ENCODE measurements around the gene CMKLR1.

The CMKLR1 gene

DNA sequence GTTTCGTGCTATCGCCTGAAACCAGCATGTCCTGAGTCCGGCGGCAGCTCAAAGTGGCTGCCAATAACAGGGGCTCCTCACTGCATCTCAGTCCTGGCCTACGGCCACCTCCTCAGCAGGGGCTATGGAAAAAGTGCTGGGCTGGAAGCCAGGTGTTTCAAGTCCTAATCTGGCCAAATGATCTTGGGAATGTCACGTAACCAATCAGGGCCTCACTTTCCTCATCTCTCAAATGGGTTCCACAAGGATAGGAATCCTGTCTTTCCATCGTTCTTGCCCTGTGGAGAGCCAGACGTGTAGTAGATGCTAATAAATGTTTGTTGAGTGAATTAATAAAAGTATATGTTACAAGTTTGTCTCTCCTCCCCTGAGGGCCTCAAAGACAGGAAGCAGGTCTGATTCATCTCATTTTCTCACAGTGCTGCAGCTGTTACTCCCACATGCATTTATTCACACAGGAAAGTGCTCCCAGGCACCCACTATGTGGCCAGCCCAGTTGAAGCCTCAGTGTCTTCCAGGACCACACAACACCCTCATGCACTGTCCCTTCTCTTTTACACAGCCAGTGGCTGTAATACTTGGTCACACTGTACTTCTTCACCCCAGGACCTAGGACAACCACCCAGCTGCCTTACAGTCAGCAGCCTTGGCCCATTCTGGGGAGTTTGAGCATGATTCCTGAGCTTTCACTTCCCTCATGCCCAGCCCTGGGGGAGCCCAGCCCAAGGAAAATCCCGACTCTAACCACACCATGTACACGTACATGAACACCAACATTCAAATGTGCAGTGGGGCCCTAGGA lies 5.0 kb downstream of the CMKLR1 start:
- no peak for DNase-seq

DNA sequence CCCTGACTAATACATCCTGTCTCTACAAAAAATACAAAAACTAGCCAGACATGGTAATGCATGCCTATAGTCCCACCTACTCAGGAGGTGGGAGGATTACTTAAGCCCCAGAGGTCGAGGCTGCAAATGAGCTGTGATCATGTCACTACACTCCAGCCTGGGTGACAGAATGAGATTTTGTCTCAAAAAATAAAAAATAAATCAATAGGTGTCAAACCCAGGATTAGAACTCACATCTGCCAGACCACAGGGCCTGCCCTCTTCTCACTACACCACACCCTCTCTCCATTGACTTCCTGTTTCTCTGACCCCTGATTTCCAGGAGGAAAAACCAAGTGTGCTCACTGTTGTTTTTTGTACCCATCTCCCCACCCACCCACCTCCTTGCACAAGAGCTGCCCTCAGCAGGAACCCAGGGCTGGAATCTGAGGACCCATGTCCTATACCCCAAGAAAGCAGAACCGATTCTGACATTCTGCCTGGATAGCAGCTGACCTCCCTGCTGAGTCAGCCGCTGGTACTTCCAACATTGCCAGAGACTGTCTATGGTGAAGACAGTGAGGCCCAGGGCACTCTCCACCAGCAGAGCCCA lies 6.2 kb downstream of the CMKLR1 start:
- DNase-seq: peak; percentile 49

DNA sequence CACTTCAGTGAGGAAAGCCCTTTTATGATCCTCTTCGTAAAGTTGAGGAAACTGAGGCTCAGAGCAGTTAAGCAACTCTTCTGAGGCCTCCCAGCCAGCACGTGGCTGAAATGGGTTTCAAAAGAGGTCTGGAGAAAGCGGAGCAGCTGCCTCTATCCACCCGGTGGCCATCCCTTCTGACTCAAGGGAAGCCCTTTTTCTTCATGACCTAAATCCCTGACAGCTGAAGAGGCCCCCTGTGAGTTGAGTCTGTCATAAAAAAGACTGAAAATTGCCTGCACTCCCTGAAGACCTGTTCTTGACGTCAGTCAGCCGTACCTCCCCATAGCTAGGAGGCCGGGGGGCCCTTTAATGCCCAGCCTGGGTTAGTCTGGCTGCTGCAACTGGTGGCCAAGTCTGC lies 10.7 kb downstream of the CMKLR1 start:
- no peak for DNase-seq

DNA sequence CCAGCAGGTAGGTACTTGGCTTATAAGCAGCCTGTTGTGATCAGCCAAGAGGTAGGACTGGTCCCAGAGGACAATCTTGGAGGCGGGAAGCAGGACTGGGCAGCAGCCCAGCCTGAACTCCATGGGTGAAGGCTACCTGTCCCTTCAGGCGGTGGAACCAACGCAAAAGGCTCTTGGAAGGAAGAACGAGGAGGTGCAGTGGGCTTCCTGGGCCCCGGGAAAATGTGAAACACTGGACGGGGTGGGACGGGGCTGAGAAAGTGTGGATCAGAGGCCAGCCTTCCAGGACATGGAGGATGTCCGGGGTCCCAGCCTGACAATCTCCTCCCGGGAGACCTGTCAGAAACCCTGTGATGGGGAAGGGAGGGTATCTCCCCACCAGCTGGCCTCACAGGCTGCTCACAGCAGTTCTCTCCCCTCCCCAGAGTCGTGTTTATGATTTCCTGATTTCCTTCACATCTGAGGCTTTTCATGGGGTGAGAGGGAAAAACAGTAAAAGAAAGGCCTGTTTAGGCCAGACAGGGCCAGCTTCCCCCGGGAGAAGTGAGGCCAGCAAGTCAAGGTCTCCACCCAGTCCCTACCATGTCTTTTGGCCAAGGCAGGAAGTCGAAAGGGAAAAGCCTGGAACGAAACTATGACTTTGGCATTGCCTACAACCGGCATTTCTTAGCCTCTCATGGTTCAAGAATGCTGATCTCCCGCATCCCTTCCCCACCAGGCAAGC lies 11.3 kb downstream of the CMKLR1 start:
- DNase-seq: no peak

DNA sequence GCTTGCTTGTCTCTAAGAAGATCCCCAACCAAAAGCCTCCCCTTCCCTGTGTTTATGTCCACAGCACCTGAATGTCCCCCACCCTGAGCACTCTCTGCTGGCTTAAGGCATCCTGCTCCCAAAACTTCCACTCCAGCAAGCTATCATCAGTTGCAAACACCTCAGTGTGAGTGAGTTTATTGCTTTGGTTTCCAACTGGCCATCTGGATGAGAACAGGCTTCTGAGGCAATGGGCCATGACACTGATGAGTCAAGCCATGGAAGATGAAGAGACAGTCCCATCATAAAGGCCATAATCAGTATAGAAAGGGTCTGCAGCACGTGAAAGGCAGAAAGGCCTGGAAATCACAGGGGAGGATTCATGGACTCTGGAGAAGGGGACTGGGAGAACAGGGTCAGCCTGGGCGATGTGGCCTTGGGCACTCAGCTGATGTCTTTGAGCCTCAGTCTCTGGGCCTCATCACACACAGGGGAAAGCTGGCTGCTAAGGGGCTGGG lies 12.8 kb downstream of the CMKLR1 start:
- no peak for DNase-seq

DNA sequence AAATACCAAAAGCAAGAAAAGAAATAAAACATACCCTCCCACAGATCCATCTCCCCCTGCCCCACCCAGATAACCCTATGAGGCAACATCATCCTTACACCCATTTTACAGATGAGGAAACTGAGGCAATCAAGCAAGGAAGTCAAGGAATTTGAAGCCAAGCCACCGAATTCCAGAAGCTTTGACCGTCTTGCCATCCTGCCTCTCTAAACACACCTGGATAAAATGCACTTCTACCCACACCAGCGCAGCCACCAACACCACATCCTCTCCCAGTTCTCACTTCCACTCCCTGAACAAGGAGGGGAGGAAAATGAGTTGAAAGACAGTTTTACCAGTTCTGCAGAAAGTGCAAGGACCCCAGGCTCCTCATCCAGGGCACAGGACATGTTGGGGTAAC lies 13.6 kb downstream of the CMKLR1 start:
- no peak for DNase-seq

DNA sequence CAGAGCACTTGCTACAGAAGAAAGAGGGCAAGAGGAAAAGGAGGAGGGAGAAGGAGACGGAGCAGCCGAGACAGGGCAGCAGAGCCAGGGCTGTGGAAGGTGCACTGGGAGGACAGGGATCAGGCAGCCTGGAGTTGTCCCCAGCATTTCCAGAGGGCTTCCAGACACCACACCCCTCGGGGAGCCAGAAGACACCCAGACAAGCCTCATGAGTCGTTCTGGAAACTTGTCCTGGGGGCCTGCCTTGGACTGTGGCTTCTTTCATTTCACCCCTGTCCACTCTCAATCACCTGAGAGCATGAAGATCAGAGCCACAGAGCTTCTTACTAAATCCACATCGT lies 14.1 kb downstream of the CMKLR1 start:
- DNase-seq: no peak

DNA sequence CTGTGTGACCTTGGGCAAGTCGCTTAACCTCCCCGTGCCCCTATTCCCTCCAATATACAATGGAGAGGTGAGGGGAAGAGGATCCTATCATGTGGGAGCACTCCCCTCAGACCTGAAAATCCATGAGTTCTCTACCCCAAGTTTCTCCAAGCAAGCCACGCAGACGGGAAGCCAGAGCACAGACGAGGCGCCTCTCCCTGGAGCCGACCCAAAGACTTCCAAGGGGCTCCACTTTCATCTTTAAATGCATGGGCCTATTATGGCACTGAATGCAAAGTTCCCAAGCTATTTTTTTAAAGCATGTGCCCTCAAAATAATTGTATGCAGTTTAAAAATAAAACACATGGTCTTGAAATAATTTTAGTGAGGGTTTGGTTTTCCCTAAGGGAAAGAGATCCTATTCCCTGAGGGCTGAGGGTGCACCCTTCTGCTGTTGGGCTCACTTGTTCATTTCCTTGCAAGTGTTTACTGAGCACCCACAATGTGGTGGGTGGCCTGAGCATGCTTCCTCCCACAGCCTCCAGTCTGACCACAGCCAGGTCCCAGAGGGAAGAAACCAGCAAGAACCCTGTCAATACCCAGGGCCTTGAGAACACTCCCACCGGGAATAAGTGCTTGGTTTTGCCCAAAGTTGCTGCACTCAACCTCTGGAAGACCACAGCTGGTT lies 14.6 kb downstream of the CMKLR1 start:
- no peak for DNase-seq

DNA sequence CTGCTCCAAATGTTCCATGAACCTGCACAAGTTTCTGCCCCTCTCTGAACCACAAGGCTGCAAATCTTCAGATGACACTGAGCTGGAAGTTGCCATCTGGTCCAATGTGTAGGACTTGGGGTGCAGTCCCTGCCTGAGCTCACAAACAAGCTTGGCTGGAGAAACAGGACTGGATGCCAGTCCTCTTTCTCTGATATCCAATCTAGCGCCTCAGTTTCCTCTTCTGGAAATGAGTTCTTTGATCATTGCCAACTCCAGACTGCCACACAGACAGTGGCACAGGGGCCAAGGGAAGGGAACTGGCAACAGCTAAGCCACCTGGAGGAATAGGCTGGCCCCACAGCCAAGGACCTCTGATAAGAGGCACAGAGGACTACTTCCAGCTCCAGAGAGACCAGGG lies 15.5 kb downstream of the CMKLR1 start:
- no peak for DNase-seq

DNA sequence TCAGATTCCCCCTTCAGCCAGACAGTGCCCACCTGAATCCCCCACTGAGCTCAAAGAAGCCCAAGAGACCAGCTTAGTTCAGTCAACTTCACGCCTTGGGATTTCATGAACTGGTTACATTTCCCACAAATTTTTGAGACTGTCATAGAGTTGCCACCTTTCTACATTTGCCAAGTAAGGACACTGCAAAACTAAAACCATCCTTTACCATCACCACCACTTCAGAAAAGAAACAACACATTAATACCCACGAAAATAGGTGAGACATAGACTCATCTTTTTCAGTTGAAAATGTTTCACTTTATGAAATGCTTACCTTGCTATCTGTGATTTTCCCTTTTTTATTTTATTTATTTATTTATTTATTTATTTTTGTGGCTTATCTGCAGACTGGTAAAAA lies 16.1 kb downstream of the CMKLR1 start:
- DNase-seq: no peak

DNA sequence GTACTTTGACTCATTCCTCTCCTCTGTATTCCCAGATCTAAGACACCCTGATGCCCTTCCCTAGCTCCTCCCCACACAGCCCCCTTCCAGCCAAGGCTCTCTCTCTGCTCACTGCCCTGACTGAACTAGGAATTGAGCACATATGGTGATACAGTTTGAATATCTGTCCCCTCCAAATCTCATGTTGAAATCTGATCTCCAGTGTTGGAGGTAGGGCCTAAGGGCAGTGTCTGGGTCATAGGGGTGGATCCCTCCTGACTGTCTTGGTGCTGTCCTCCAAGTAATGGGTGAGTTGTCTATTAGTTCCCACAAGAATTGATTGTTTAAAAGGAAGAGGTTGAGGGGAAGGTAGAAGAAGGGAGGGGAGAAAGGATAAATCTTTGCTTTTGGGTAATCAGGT lies 17.4 kb downstream of the CMKLR1 start:
- no peak for DNase-seq

DNA sequence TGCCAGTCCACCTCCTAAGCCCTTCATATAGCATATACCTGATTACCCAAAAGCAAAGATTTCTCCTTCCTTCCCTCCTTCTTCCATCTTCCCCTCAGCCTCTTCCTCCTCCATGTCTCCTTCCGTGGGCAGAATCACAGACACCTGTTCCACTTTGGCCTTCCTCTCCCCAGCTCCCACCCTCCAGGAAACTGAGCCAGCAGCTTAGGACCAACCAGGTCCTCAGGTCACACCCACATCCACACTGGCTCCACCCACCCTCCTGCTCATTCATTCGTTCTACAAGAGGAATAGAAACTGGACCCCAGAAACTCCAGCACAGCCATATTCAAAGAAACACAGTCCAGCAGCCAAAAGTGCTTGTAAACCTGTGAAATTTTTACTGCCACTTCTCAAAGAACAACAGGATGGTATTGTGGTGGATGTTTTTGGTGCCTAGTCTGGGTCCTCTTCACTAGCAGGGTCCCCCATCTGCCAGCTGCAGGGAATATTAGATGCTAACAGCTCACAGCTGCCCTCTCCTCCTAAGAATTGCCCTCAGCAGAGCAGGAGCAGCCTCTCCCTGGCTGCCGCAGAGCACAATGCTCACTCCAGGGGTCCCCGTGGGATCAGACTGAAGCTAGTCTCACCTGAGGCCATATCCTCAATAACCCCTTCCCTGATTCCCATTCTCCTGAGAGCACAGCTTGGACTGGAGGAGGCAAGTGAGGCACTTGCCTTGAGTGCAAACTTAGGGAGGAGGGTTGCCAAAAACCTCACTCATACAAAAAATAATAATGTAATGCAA lies 18.4 kb downstream of the CMKLR1 start:
- no peak for DNase-seq

DNA sequence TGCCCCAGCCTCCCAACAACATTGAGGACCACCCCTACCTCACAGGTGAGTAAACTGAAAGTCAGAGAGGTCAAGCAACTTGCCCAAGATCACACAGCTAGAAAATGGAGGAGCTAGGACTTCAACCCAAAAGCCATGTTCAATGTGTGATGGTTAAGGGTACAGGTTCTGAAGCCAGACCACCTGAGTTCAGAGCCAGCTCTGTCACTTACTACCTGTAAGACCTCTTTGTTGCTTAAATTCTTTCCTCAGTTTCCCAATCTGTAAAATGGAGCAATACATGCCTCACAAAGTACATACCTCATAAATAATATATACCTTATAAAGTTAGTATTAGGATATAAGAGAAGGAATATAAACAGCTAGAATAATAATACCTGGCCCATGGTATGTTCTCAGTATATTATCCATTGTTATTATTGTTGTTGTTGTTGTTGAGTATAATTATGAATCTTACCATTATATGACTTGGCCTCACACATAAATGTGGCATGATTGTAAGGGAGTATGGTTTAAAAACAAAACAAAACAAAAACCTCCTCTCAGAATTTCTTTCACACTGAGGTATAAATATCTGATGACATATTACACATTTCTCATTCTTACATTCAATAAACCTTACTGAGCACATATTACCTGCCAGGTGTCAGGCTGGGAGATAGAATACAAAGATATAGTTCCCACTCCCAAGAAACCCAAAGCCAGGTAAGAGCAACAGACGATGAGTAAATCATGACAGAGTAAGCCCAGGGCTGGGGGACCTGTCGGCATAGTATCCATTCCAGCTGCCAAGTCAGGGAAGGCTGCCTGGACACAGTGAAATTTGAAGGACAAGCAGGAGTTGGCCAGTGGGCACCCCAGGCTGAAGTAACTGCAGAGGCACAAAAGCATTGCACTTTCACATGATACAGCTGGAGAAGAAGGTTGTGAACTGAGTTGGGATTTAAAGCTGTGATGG lies 19.6 kb downstream of the CMKLR1 start:
- DNase-seq: no peak

DNA sequence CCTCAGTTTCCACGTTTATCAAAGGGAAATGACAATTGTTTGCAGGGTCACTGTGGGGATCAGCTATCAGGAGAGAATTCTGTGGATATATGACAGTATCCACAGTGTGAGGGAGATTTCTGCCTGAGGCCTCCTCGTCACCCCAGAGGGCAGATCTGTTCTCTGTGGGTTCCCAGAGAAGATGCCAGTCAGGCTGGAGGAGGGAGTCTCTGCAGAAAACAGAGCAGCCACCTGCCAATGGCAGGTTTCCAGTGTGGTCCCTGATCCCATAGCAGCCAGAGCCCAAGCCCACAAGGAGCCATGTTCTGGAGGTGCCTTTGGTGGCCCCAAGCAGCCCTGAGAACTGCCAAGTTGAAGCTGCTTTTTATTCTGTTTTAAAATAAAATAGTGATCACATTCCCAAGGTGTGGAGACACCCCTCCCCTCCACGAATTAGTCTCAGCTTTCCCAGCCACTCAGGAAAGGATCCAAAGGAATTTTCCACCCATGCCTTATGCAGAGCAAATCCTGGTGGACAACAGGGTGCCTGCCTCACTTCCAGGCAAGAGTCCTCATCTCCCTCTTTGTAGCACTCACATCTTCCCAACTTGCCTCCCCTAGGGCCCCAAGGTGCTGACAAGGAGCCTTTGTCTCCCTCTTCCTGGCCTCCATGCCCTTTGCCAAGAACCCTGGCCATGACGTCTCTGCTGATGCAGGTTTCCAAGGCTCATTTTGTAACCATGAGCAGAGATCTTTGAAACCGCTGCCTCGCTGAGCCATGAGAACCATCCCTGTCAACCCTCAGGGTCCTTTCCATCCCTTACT lies 20.4 kb downstream of the CMKLR1 start:
- no peak for DNase-seq

DNA sequence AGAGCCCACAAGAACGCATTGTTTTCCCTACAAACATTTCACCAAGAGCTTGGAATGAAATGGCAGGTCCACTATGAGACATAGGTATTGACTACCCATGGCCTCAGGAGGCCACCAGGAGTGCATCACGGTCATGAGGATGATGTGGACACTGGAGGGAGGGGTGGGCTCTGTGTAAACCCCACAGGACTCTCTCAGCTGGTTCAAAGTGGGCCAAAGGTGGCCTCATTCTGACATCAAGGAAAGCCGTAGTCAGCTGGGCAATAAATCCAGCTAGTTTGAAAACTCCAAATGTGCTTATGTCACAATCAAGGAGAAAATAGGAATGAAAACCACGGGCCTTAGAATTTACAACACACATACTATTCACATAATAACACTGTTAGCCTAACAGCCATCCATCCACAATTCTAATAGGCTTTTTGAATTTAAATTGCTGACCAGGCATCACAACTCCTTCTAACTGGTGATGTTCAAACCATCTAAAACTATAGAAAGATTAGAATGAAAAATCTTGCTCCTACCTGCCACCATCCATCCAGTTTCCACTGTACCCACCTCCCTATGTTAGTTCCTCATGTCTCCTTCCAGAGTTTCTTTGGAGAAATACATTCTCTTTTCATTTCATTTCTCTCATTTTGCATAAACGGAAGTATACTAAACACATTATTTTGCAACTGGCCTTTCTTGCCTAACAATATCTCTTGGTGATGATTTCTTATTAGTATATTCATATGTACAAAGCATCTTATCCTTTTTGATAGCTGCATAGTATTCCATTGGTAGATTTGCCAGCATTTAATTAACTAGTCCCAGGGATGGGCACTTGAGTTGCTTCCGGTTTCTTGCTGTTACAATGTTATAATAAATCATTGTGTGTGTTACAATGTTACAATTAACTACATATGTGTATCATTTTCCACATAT lies 21.5 kb downstream of the CMKLR1 start:
- no peak for DNase-seq

DNA sequence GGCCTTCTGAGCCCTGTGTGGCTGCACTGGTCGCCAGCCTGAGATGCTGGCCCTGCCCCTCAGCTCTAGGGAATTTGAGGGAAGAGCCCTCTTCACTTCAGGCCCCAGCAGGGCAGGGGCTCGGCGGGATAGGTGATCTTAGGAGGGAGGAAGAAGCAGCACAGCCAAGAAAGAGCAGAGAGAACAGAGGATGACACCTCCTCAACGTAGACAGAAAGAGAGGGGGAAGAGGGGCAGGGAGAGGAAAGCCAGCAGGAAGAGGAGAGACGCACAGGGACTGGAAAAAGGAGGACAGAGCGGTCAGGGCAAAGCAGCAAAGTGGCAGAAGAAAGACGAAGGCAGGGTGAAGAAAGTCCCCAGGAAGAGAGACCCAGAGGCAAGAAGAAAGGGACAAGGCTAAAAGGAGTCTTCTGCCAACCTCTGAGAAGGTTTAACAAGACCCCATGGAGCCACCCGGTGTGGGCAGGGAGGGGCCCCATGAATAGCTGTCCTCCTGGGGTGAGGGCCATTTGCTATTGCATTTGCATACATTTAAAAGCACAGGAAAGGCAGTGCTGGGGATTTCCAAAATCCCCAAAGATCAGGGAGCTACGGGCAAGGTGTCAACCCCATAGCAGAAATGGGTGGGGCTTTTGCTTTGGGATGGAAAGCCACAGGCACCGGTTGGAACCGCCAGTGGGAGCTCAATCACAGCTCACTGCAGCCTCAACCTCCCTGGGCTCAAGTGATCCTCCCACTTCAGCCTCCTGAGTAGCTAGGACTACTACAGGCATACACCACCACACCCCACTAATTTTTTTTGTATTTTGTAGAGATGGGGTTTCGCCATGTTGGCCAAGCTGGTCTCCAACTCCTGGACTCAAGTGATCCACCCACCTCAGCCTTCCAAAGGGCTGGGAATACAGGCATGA lies 22.7 kb downstream of the CMKLR1 start:
- no peak for DNase-seq

DNA sequence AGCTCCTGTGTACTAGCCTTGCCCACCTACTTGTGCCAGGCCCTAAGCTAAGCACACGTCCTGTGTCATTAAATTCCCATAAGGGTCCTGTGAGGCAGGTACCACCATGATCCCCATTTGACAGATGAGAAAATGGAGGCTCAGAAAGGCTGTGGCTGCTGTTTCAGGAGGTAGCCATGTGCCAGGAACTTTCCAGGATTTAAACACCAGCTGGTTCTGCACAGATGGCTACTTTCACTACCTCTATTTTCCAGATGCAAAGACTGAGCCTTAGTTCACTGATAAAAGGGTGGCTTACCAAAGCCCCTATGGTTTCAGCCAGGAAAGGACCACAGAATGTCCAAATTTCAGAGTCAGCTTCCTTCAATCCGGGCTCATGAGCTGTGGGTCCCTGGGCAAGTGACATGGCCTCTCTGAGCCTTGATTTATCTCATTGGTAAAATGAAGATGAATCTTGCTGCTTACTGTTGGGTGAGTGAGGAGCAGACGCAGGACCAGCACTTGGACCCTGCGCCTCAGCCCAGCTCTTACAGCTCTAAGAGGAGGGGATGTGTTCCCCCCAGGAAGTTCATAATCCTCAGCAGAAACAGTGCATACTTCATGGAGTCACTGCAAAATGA lies 23.5 kb downstream of the CMKLR1 start:
- no peak for DNase-seq

Measured in hematopoietic multipotent progenitor cell treated with erythropoietin and hydrocortisone succinate and interleukin-3 and kit ligand, for 4 days (in vitro differentiated cells).